B cell (primary cell): Measurements from ENCODE around the gene GABRG3. TPM values are rescaled to one million over a fixed set of nuclear protein-coding genes. Genes with fewer than 3 reads are reported as not detected.

Experiments used
- ATAC-seq: fragments of 200-7000 bp; cut with Tn5 transposase; one replicate; pipeline ENCODE4 v1.10.0; 2021; ENCODE audit warnings: low read depth, mild to moderate bottlenecking, moderate number of reproducible peaks, moderate library complexity
- CTCF ChIA-PET: fragments of 350-600 bp; sonication (Branson Sonifier 250); formaldehyde crosslinking; loops from one replicate; lab custom pipeline; 2021; ENCODE audit warnings: antibody characterized with exemption, inconsistent platforms; lab: Charles Lee
- POLR2A ChIA-PET: fragments of 350-600 bp; sonication (Branson Sonifier 250); formaldehyde crosslinking; loops from one replicate; lab custom pipeline; 2021; ENCODE audit warnings: antibody characterized with exemption; lab: Charles Lee
- DNase-seq: peaks from one replicate; pipeline ENCODE4 v3.0.0; 2013
- H2AFZ ChIP-seq: 2 replicates; pipeline ENCODE4 v1.6.1; 2012; ENCODE audit warnings: mild to moderate bottlenecking, low read depth, low read length; ENCODE audit not compliant: insufficient read depth, poor library complexity, severe bottlenecking
- H3K27ac ChIP-seq, 2 donors: 1 replicate in 1 of 2; 2 replicates in 1 of 2; pipeline ENCODE4 v1.5.1; 2012 to 2013; ENCODE audit warnings: low read length in 2 of 2, mild to moderate bottlenecking in 2 of 2, moderate library complexity in 1 of 2
- H3K27me3 ChIP-seq, 4 experiments: fragments of 200-600 bp in 1 of 4; sonication (generic) in 1 of 4; replicated peaks in 1 of 4; 1 replicate in 2 of 4; 2 replicates in 2 of 4; pipeline versions ENCODE4 v1.6.1 to v1.7.0; 2013 to 2016; ENCODE audit warnings: low read length in 3 of 4, mild to moderate bottlenecking in 2 of 4, mixed read lengths in 1 of 4, moderate library complexity in 1 of 4; ENCODE audit not compliant: insufficient read depth in 4 of 4, control insufficient read depth in 3 of 4; ENCODE audit errors: control extremely low read depth in 1 of 4
- H3K36me3 ChIP-seq, 2 experiments: replicated peaks in 1 of 2; 1 replicate in 1 of 2; 2 replicates in 1 of 2; pipeline versions ENCODE4 v1.6.1 to v1.7.1; 2013; ENCODE audit warnings: low read length in 1 of 2; ENCODE audit not compliant: insufficient read depth in 2 of 2, control insufficient read depth in 1 of 2; ENCODE audit errors: control extremely low read depth in 1 of 2, extremely low read depth in 1 of 2
- H3K4me1 ChIP-seq, 2 donors: fragments of 200-600 bp in 1 of 2; sonication (generic) in 1 of 2; 1 replicate in 1 of 2; 2 replicates in 1 of 2; pipeline versions ENCODE4 v1.5.1 to v1.6.1; 2013 to 2017; ENCODE audit warnings: low read length in 2 of 2; ENCODE audit not compliant: control insufficient read depth in 2 of 2, insufficient read depth in 2 of 2
- H3K4me2 ChIP-seq: replicated peaks from 2 replicates; pipeline ENCODE3; 2012; ENCODE audit warnings: mild to moderate bottlenecking, low read depth, low read length; ENCODE audit not compliant: poor library complexity, severe bottlenecking
- H3K4me3 ChIP-seq, 5 experiments: fragments of 200-600 bp in 1 of 5; sonication (generic) in 1 of 5; 1 replicate in 3 of 5; 2 replicates in 2 of 5; pipeline versions ENCODE4 v1.5.1 to v1.7.0; 2011 to 2016; ENCODE audit warnings: low read length in 4 of 5, mild to moderate bottlenecking in 4 of 5, low read depth in 2 of 5, control low read depth in 1 of 5, moderate library complexity in 1 of 5; ENCODE audit not compliant: insufficient read depth in 1 of 5; ENCODE audit errors: control extremely low read depth in 1 of 5, extremely low read depth in 1 of 5
- H3K79me2 ChIP-seq: fragments of 200-600 bp; sonication (generic); one replicate; pipeline ENCODE4 v1.6.0; 2016; ENCODE audit warnings: low read length; ENCODE audit not compliant: control insufficient read depth, insufficient read depth
- H3K9ac ChIP-seq: fragments of 200-600 bp; sonication (generic); 2 replicates; pipeline ENCODE4 v1.6.1; 2017; ENCODE audit warnings: mild to moderate bottlenecking, low read length, moderate library complexity
- H3K9me3 ChIP-seq, 3 donors: one replicate each; pipeline versions ENCODE4 v1.6.1 to v1.7.1; 2013; ENCODE audit warnings: low read length in 2 of 3; ENCODE audit not compliant: control insufficient read depth in 2 of 3, insufficient read depth in 1 of 3; ENCODE audit errors: control extremely low read depth in 1 of 3
- H4K20me1 ChIP-seq: 2 replicates; pipeline ENCODE4 v1.6.0; 2012; ENCODE audit warnings: mild to moderate bottlenecking, low read length; ENCODE audit not compliant: insufficient read depth, control insufficient read depth, poor library complexity, severe bottlenecking
- H3K27ac Mint-ChIP-seq: one replicate; pipeline ENCODE4 v1.8.0; 2021; ENCODE audit warnings: mixed read lengths
- H3K27me3 Mint-ChIP-seq: one replicate; pipeline ENCODE4 v1.8.0; 2021; ENCODE audit warnings: mixed read lengths
- H3K4me1 Mint-ChIP-seq: one replicate; pipeline ENCODE4 v1.8.0; 2021; ENCODE audit warnings: mixed read lengths
- H3K4me3 Mint-ChIP-seq: one replicate; pipeline ENCODE4 v1.8.0; 2021; ENCODE audit warnings: mixed read lengths
- H3K9me3 Mint-ChIP-seq: one replicate; pipeline ENCODE4 v1.8.0; 2022; ENCODE audit warnings: mixed read lengths; ENCODE audit not compliant: insufficient read depth
- CTCF ChIP-seq: fragments of 200-600 bp; IDR thresholded peaks from one replicate; pipeline ENCODE4 v1.8.0; 2022; ENCODE audit warnings: antibody characterized with exemption, mild to moderate bottlenecking
- EZH2 ChIP-seq: IDR thresholded peaks from 2 replicates; pipeline ENCODE4 v1.6.1; 2012; ENCODE audit warnings: borderline replicate concordance, low read depth, mild to moderate bottlenecking, moderate library complexity, low read length; ENCODE audit not compliant: insufficient read depth, poor library complexity, severe bottlenecking
- WGBS: methylation state at CpG from one replicate; pipeline ENCODE4 v1.1.5; 2013; ENCODE audit warnings: missing lambda C conversion rate; ENCODE audit not compliant: insufficient coverage; 5-methylcytosine and 5-hydroxymethylcytosine counted together
- intact Hi-C: fragments of 100-400 bp; cut with micrococcal nuclease; formaldehyde crosslinking; loops from one replicate; pipeline ENCODE4 v1.10.0; 2022
- polyA plus RNA-seq: library from polyadenylated mRNA; depleted of rRNA; stranded (reverse); fragments of >200 nt; gene quantifications from 2 replicates; pipeline ENCODE4 v1.2.3, GENCODE V29; 2012
- total RNA-seq, 2 donors: library from RNA; stranded (reverse); fragments of 120-200 nt in 1 of 2; gene quantifications; 1 replicate in 1 of 2; 2 replicates in 1 of 2; pipeline versions ENCODE4 v1.2.3 to v1.2.4, GENCODE V29; 2013 to 2022

Gene GABRG3
- total and polyA plus RNA-seq, 2 donors (not counting 1 experiment from before 2014, with no cell fraction given) = not detected

DNA sequence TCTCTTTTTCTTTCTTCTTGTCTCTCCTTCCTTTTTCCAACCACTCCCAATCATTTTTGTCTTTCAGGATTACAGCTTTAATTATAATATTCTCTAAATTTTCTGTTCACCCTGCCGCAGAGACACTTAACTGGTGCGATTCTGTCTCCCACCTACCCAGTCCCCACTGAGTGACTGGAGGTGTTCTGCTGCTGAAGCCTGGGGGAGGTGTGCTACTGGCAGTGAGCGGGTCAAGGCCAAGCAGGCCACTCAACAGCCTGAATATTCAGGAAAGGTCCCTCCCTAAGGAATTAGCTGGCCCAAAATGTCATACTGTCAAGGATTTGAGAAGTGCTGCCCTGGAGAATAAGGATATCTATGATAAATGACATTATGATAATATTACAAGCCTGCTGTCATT lies 126.5 kb downstream of the GABRG3 start:
- ChIA-PET POLR2A (no interaction called here), CTCF (no interaction called here)
- H3K27me3 Mint-ChIP-seq = no peaks in the 10 kb centered on the region
- TF ChIP-seq CTCF (no peak), EZH2 (no peak)
- H3K36me3 ChIP-seq = no peaks in the 10 kb centered on the region
- H3K4me3 ChIP-seq = no peak overlapping the region
- H3K9me3 ChIP-seq = peaks cover 0 to 2% (median 0%) of the 10 kb centered on the region in 3 donors
- DNase-seq (no peak), ATAC-seq (no peak)
- no peak overlapping the region for H2AFZ ChIP-seq
- H3K4me2 ChIP-seq = no peak overlapping the region
- H3K9ac ChIP-seq = no peak overlapping the region
- H3K4me1 ChIP-seq = no peaks in the 10 kb centered on the region
- no peak overlapping the region for H3K4me3 Mint-ChIP-seq
- peaks cover 10% of the 10 kb centered on the region for H3K9me3 Mint-ChIP-seq
- H3K27ac ChIP-seq = no peak overlapping the region
- intact Hi-C loops = no loop called here
- no peaks in the 10 kb centered on the region for H4K20me1 ChIP-seq
- WGBS = no CpG with 5 or more reads among the region's 3 CpGs
- H3K27me3 ChIP-seq = no peaks in the 10 kb centered on the region
- no peak overlapping the region for H3K27ac Mint-ChIP-seq
- H3K79me2 ChIP-seq = no peaks in the 10 kb centered on the region
- H3K4me1 Mint-ChIP-seq = no peaks in the 10 kb centered on the region

GRCh38 chr15:27101982-27102381 lies 131.0 kb downstream of the GABRG3 start:
- no peak overlapping the region for H3K27ac ChIP-seq
- H2AFZ ChIP-seq = no peak overlapping the region
- peaks cover 15% of the 10 kb centered on the region for H3K9me3 Mint-ChIP-seq
- H3K27ac Mint-ChIP-seq = no peak overlapping the region
- H3K4me1 Mint-ChIP-seq = no peaks in the 10 kb centered on the region
- intact Hi-C loops = no loop called here
- 87% methylated on average over 5 of the region's 9 CpGs for WGBS
- H3K4me3 ChIP-seq = no peak overlapping the region
- no peaks in the 10 kb centered on the region for H3K27me3 ChIP-seq
- no peaks in the 10 kb centered on the region for H3K4me1 ChIP-seq
- H3K36me3 ChIP-seq = no peaks in the 10 kb centered on the region
- ChIA-PET POLR2A (no interaction called here), CTCF (no interaction called here)
- H4K20me1 ChIP-seq = no peaks in the 10 kb centered on the region
- H3K27me3 Mint-ChIP-seq = no peaks in the 10 kb centered on the region
- H3K4me3 Mint-ChIP-seq = no peak overlapping the region
- no peak overlapping the region for H3K4me2 ChIP-seq
- no peaks in the 10 kb centered on the region for H3K79me2 ChIP-seq
- no peak overlapping the region for H3K9ac ChIP-seq
- no peak for DNase-seq
- ATAC-seq = no peak
- no peak for TF ChIP-seq EZH2
- no peak for TF ChIP-seq CTCF
- peaks cover 0 to 2% (median 0%) of the 10 kb centered on the region in 3 donors for H3K9me3 ChIP-seq
